Ovary (tissue), 9 donors: ENCODE data around the gene LRRIQ1. TPM values are rescaled to one million over a fixed set of nuclear protein-coding genes. Genes with fewer than 3 reads are reported as not detected.

Source experiments
- DNase-seq, 5 donors: peaks; one replicate each; pipeline ENCODE4 v3.0.0-alpha.2; 2019 to 2020
- H3K27ac ChIP-seq, 2 donors: fragments of 200-600 bp; one replicate each; pipeline versions ENCODE4 v1.5.1 to v1.8.0; 2019 to 2022
- H3K27me3 ChIP-seq: fragments of 200-600 bp; one replicate; pipeline ENCODE4 v1.8.0; 2022
- H3K36me3 ChIP-seq: fragments of 200-600 bp; sonication (generic); one replicate; pipeline ENCODE4 v1.5.1; 2019
- H3K4me1 ChIP-seq: one replicate; pipeline ENCODE4 v1.8.1; 2013; ENCODE audit warnings: mild to moderate bottlenecking, moderate library complexity; ENCODE audit not compliant: insufficient read depth
- H3K4me3 ChIP-seq: fragments of 200-600 bp; sonication (generic); one replicate; pipeline ENCODE4 v1.5.1; 2017
- H3K9me3 ChIP-seq, 2 donors: fragments of 200-600 bp in 1 of 2; sonication (generic) in 1 of 2; one replicate each; pipeline versions ENCODE4 v1.5.1 to v1.8.1; 2013 to 2019; ENCODE audit warnings: mild to moderate bottlenecking in 1 of 2, moderate library complexity in 1 of 2
- EP300 ChIP-seq: sonication (generic); formaldehyde crosslinking; IDR thresholded peaks from one replicate; pipeline ENCODE4 v1.6.1; 2017; ENCODE audit warnings: antibody characterized with exemption
- POLR2A ChIP-seq: fragments of 450-650 bp; IDR thresholded peaks from one replicate; pipeline ENCODE4 v1.6.1; 2017; ENCODE audit warnings: antibody characterized with exemption, mild to moderate bottlenecking, moderate library complexity
- WGBS, 3 donors: extraction: QIAGEN DNeasy Blood & Tissue Kit in 1 of 3; methylation state at CpG; one replicate each; pipeline versions ENCODE4 v1.1.5 to v1.1.7; 2013 to 2017; 5-methylcytosine and 5-hydroxymethylcytosine counted together
- intact Hi-C, 4 donors: fragments of 100-400 bp; cut with DNase I; formaldehyde crosslinking; loops; one replicate each; pipeline versions ENCODE4 v1.11.0 to v1.15.1; 2022 to 2023
- polyA plus RNA-seq, 2 donors: library from polyadenylated mRNA; stranded (reverse); fragments of 200-250 nt in 1 of 2; fragments of 350-450 nt in 1 of 2; fragmentation: Illumina TruSeq in 1 of 2; extraction: RNeasy Lipid Tissue Mini Kit (QIAGEN cat#74804) in 1 of 2; gene quantifications; one replicate each; pipeline ENCODE4 v1.2.3, GENCODE V29; 2013 to 2014
- total RNA-seq, 7 donors: library from RNA; depleted of rRNA in 2 of 7; stranded (reverse); fragments of >200 nt in 2 of 7; fragmentation: NEBNext Ultra II Directional in 3 of 7; extraction: Animal tissue kit (Norgen Biotek cat#: 25700) in 3 of 7; gene quantifications; one replicate each; pipeline versions ENCODE4 v1.1.0 to v1.2.4, GENCODE V29; 2016 to 2023
- TF ChIP-seq, protein P1 (sequence below), 3 donors: fragments of 450-650 bp in 2 of 3; fragments of 200-600 bp in 1 of 3; IDR thresholded peaks; one replicate each; pipeline versions ENCODE4 v1.5.1 to v1.8.0; 2016 to 2022; ENCODE audit warnings: antibody characterized with exemption in 3 of 3, mild to moderate bottlenecking in 1 of 3
- donor health status: DM: no; HTN: no; CAD: no; lungs with moderate emphysema.
- donor health status: DM: no; HTN: no; CAD: no.
- donor health status: Bipolar disorder and iron deficiency.
- donor health status: DM: yes; HTN: yes; CAD: no.
- donor health status: DM: no; HTN: no; CAD: no.
- donor health status: DM: yes; HTN: yes; CAD: no.

The LRRIQ1 gene
- total and polyA plus RNA-seq, 9 donors: 0.04 to 18.6 (median 1.2) TPM; not detected in 1

DNA sequence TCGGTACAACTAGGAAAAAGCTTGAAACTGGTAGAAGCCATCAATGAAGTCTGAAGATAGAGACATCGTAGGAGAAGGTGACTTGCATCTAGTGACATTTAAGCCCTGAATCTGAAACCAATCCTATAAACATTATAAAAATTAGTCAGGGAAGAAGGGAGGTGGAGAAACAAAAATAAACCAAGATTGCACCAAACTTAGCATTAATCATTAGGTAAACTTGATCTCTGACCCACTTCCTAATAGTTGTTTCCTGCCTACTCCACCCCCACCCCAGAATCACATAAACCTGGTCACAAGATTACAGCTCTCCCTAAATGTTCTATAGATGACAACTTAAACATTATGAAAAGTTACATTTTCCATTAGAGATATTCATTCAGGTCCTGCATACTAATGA lies 40.5 kb upstream of the LRRIQ1 start:
- 70 to 81% (median 78%) methylated on average over 2 of the region's 2 CpGs for WGBS, 3 donors
- H3K9me3 ChIP-seq: no peaks in the 10 kb centered on the region
- H3K4me1 ChIP-seq: no peaks in the 10 kb centered on the region
- no peaks in the 10 kb centered on the region for H3K36me3 ChIP-seq
- intact Hi-C loops: no loop called here
- TF ChIP-seq, protein P1, sequence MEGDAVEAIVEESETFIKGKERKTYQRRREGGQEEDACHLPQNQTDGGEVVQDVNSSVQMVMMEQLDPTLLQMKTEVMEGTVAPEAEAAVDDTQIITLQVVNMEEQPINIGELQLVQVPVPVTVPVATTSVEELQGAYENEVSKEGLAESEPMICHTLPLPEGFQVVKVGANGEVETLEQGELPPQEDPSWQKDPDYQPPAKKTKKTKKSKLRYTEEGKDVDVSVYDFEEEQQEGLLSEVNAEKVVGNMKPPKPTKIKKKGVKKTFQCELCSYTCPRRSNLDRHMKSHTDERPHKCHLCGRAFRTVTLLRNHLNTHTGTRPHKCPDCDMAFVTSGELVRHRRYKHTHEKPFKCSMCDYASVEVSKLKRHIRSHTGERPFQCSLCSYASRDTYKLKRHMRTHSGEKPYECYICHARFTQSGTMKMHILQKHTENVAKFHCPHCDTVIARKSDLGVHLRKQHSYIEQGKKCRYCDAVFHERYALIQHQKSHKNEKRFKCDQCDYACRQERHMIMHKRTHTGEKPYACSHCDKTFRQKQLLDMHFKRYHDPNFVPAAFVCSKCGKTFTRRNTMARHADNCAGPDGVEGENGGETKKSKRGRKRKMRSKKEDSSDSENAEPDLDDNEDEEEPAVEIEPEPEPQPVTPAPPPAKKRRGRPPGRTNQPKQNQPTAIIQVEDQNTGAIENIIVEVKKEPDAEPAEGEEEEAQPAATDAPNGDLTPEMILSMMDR (IDR thresholded peaks at IDR 0.05): no peak
- no peak for TF ChIP-seq EP300
- no peak for TF ChIP-seq POLR2A
- H3K27me3 ChIP-seq: no peaks in the 10 kb centered on the region
- no peak overlapping the region for H3K4me3 ChIP-seq
- no peak overlapping the region for H3K27ac ChIP-seq
- DNase-seq: no peak

DNA sequence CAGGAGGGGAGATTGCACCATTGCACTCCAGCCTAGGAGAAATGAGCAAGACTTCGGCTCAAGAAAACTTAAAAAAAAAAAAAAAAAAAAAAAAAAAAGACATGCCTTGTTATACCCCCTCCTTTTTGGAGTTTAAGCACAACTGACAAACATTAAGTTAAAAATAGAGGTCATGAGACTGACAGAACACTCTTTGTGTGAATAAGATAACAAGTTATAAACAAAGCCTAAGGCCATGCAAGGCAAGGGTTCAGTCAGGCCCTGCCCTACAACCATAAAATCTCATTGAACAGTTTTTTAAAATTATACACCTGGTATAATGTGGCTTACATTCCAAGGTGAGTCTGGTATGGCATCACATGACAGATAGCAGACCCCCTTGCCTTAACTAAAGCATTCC lies 39.4 kb upstream of the LRRIQ1 start:
- Histone ChIP-seq H3K27me3 (no peaks in the 10 kb centered on the region), H3K9me3 (no peaks in the 10 kb centered on the region), H3K36me3 (no peaks in the 10 kb centered on the region), H3K4me3 (no peak overlapping the region), H3K4me1 (no peaks in the 10 kb centered on the region), H3K27ac (no peak overlapping the region)
- DNase-seq: no peak
- 58 to 89% (median 88%) methylated on average over 1 of the region's 1 CpG for WGBS, 3 donors
- intact Hi-C loops: no loop called here
- TF ChIP-seq POLR2A (no peak), EP300 (no peak)
- TF ChIP-seq, protein P1 (IDR thresholded peaks at IDR 0.05): no peak

- TF ChIP-seq, protein P1 (IDR thresholded peaks at IDR 0.05): no peak
- TF ChIP-seq POLR2A (no peak), EP300 (no peak)
- intact Hi-C loops: no loop called here
- Histone ChIP-seq H3K4me3 (no peak overlapping the region), H3K27me3 (no peaks in the 10 kb centered on the region), H3K9me3 (no peaks in the 10 kb centered on the region), H3K36me3 (no peaks in the 10 kb centered on the region), H3K4me1 (no peaks in the 10 kb centered on the region), H3K27ac (no peak overlapping the region)
- no peak for DNase-seq
Observed at GRCh38 chr12:84998341-84998740, 37.8 kb upstream of the LRRIQ1 start.

DNA sequence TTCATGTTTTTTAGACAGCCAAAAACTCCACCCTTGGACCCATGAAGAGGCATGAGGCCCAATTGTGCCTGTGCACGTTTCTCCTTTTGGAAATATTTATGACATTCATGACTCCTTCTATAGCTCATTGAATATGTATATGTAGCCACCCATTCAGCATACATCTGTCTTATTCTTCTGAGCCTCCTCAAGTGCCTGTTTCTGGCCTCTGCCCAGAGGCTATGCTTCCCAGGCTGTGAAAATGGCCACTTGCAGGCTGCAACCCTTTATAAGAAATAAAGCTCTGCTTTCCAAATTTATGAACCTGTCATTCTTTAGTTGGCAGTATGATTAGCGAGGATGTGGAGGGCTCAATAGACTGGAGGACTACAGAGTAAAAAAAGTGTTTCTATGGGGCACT lies 35.4 kb upstream of the LRRIQ1 start:
- WGBS, 3 donors: 60 to 75% (median 67%) methylated on average over 2 of the region's 2 CpGs
- H3K9me3 ChIP-seq: no peaks in the 10 kb centered on the region
- H3K4me1 ChIP-seq: no peaks in the 10 kb centered on the region

More for the DNA sequence above, 35.4 kb upstream of the LRRIQ1 start:
- Histone ChIP-seq H3K27ac (no peak overlapping the region), H3K36me3 (no peaks in the 10 kb centered on the region), H3K4me3 (no peak overlapping the region), H3K27me3 (no peaks in the 10 kb centered on the region)
- TF ChIP-seq, protein P1 (IDR thresholded peaks at IDR 0.05): no peak
- TF ChIP-seq POLR2A (no peak), EP300 (no peak)
- intact Hi-C loops: no loop called here
- DNase-seq: no peak
